Panc1 (cell line): ENCODE results near the gene ARFGEF2. TPM values are rescaled to one million over a fixed set of nuclear protein-coding genes. Genes with fewer than 3 reads are reported as not detected.

Source experiments
- ATAC-seq: fragments of 200-7000 bp; cut with Tn5 transposase; 2 replicates; pipeline ENCODE4 v1.9.1; 2020; ENCODE audit warnings: mild to moderate bottlenecking, moderate library complexity
- BruUV-seq: library from RNA; stranded (reverse); fragments of 400-500 nt; replicated peaks from 2 replicates; lab custom pipeline; 2021; lab: Mats Ljungman, UMichigan
- CTCF ChIA-PET: fragments of 300-600 bp; sonication (Branson Sonifier 250); formaldehyde crosslinking; loops from one replicate; lab custom pipeline; 2022; ENCODE audit warnings: antibody characterized with exemption; lab: Charles Lee
- POLR2A ChIA-PET: fragments of 300-600 bp; sonication (Branson Sonifier 250); formaldehyde crosslinking; loops from one replicate; lab custom pipeline; 2022; ENCODE audit warnings: antibody characterized with exemption; lab: Charles Lee
- DNase-seq: peaks from one replicate; pipeline ENCODE4 v3.0.0-alpha.2; 2010; ENCODE audit warnings: low read depth, low spot score
- H3K27ac ChIP-seq: 2 replicates; pipeline ENCODE4 v1.5.1; 2011; ENCODE audit warnings: mild to moderate bottlenecking, low read length, inconsistent platforms
- H3K27me3 ChIP-seq: fragments of 200-500 bp; sonication (Bioruptor generic); 2 replicates; pipeline ENCODE4 v1.6.0; 2014; ENCODE audit warnings: low read length, inconsistent platforms; ENCODE audit not compliant: control insufficient read depth, insufficient read depth
- H3K36me3 ChIP-seq: fragments of 200-500 bp; sonication (Bioruptor generic); 2 replicates; pipeline ENCODE4 v1.5.1; 2014; ENCODE audit warnings: inconsistent platforms, mild to moderate bottlenecking, low read length, moderate library complexity; ENCODE audit not compliant: control insufficient read depth, insufficient read depth
- H3K4me1 ChIP-seq: 2 replicates; pipeline ENCODE4 v1.5.1; 2011; ENCODE audit warnings: inconsistent platforms, mild to moderate bottlenecking, low read length, moderate library complexity; ENCODE audit not compliant: control insufficient read depth, insufficient read depth
- H3K4me3 ChIP-seq, 2 experiments: 2 replicates each; pipeline ENCODE4 v1.5.1; 2011 to 2012; ENCODE audit warnings: low read depth in 2 of 2, low read length in 2 of 2, mild to moderate bottlenecking in 2 of 2, inconsistent platforms in 1 of 2, moderate library complexity in 1 of 2
- H3K9me3 ChIP-seq: fragments of 200-500 bp; sonication (Bioruptor generic); 2 replicates; pipeline ENCODE4 v1.5.1; 2014; ENCODE audit warnings: low read depth, mild to moderate bottlenecking, inconsistent platforms, low read length, moderate library complexity; ENCODE audit not compliant: control insufficient read depth, insufficient read depth
- POLR2AphosphoS5 ChIP-seq: IDR thresholded peaks from 2 replicates; pipeline ENCODE4 v1.6.1; 2012; ENCODE audit warnings: mild to moderate bottlenecking, low read depth, low read length, moderate library complexity
- REST ChIP-seq, 2 experiments: IDR thresholded peaks; 2 replicates each; pipeline ENCODE4 v1.6.1; 2011 to 2012; ENCODE audit warnings: low read depth in 2 of 2, control low read depth in 1 of 2, low read length in 1 of 2, mild to moderate bottlenecking in 1 of 2, moderate library complexity in 1 of 2; ENCODE audit not compliant: insufficient read depth in 1 of 2
- SIN3A ChIP-seq: IDR thresholded peaks from 2 replicates; pipeline ENCODE4 v1.6.1; 2012; ENCODE audit warnings: low read depth, mild to moderate bottlenecking, low read length, moderate library complexity, borderline replicate concordance; ENCODE audit not compliant: insufficient read depth
- TCF7L2 ChIP-seq: IDR thresholded peaks from 2 replicates; pipeline ENCODE4 v1.6.1; 2011; ENCODE audit warnings: mild to moderate bottlenecking, low read depth, low read length, inconsistent platforms
- in situ Hi-C: cut with HindIII; loops from 2 replicates; pipeline ENCODE4 v1.10.0; 2016; ENCODE audit warnings: low sequenced_read_pairs, low pct_unique_long_range_greater_than_20kb
- intact Hi-C: fragments of 100-400 bp; cut with micrococcal nuclease; formaldehyde crosslinking; loops from one replicate; pipeline ENCODE4 v1.10.0; 2022; ENCODE audit not compliant: unreplicated experiment
- total RNA-seq: library from RNA; stranded (reverse); gene quantifications from one replicate; pipeline ENCODE4 v1.2.1, GENCODE V29; 2021; ENCODE audit not compliant: unreplicated experiment
- TF ChIP-seq, protein P1 (sequence below): fragments of 450-650 bp; IDR thresholded peaks from 2 replicates; pipeline ENCODE4 v1.5.1; 2017; ENCODE audit warnings: mild to moderate bottlenecking

Gene ARFGEF2
- total RNA-seq, 1 experiment from 2014 or later, result 36.6 TPM

DNA sequence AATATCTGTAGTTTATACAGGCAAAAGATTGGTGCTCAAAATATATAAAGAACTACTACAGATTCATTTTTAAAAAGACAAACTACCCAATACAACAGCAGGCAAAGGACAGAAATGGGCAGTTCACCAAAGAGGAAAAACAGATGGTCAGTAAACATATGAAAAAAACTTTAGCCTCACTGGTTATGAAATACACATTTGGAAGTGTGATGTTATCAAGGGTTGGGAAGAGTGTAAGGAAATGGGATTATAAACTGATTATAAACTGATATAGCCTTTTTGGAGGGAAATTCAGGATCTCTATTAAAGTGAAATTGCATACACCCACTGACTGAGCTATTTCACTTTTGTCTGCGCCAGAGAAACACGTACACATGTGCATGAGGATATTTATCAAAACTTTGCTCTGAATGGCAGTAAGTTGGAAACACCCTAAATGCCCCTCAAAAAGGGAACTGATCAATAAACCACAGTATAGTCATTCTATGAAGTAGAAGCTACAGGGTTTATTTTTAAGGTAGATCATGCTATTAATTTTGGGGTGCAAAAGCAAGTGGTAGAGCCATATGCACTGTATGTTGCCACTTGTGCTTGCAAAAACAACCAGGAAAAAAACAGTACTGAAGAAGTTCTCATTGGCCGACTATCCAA is 32.2 kb upstream of the ARFGEF2 start:
- no peaks in the 10 kb centered on the region for H3K36me3 ChIP-seq
- H3K27me3 ChIP-seq, result no peaks in the 10 kb centered on the region
- no peak for ATAC-seq
- ChIA-PET POLR2A (no interaction called here), CTCF (no interaction called here)
- intact Hi-C loops (no loop called here), in situ Hi-C loops (no loop called here)
- H3K4me1 ChIP-seq, result no peaks in the 10 kb centered on the region
- H3K4me3 ChIP-seq, result no peak overlapping the region
- no peak for DNase-seq
- no peak overlapping the region for H3K27ac ChIP-seq
- BruUV-seq, result no TSS peak
- H3K9me3 ChIP-seq, result no peaks in the 10 kb centered on the region
- no peak for TF ChIP-seq REST (IDR thresholded peaks at IDR 0.05; ENCODE audit: insufficient read depth in 1 of 2, low read depth in 2 of 2, low read length in 1 of 2)
- TF ChIP-seq TCF7L2, result no peak
- TF ChIP-seq SIN3A, result no peak
- TF ChIP-seq, protein P1, sequence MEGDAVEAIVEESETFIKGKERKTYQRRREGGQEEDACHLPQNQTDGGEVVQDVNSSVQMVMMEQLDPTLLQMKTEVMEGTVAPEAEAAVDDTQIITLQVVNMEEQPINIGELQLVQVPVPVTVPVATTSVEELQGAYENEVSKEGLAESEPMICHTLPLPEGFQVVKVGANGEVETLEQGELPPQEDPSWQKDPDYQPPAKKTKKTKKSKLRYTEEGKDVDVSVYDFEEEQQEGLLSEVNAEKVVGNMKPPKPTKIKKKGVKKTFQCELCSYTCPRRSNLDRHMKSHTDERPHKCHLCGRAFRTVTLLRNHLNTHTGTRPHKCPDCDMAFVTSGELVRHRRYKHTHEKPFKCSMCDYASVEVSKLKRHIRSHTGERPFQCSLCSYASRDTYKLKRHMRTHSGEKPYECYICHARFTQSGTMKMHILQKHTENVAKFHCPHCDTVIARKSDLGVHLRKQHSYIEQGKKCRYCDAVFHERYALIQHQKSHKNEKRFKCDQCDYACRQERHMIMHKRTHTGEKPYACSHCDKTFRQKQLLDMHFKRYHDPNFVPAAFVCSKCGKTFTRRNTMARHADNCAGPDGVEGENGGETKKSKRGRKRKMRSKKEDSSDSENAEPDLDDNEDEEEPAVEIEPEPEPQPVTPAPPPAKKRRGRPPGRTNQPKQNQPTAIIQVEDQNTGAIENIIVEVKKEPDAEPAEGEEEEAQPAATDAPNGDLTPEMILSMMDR, result no peak
- no peak for TF ChIP-seq POLR2AphosphoS5

DNA sequence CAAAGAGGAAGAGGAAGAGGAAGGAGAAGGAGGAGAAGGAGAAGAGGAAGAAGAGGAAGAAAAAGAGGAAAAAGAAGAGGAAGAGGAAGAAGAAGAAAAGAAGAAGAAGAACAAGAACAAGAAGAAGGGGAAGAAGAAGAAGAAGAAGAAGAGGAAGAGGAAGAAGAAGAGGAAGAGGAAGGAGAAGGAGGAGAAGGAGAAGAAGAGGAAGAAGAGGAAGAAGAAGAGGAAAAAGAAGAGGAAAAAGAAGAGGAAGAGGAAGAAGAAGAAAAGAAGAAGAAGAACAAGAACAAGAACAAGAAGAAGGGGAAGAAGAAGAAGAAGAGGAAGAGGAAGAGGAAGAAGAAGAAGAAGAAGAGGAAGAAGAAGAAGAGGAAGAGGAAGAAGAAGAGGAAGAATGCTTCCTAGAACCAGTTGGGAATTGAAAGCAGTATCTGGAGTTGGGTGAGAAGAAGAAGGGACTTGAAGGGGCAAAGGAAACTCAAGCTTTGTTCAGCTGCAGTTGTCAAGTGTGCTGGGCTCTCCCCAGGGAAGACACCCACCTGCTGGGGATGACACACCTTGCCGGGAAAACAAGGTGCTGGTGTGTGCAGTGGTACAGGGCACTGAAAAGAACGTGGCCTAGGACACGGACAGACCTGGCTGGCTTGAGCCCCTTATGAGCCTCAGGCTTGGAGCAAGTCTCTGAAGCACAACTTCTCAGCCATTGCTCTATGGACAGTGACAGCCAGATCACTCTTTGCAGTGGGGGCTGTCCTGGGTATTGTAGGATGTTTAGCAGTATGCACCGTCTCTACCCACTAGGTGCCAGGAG is 30.1 kb upstream of the ARFGEF2 start:
- intact Hi-C loops (no loop called here), in situ Hi-C loops (no loop called here)
- DNase-seq (no peak), ATAC-seq (peak; percentile 47; the same call in 1 of the 2 replicates)
- Histone ChIP-seq H3K4me1 (no peaks in the 10 kb centered on the region), H3K36me3 (no peaks in the 10 kb centered on the region), H3K9me3 (no peaks in the 10 kb centered on the region), H3K4me3 (no peak overlapping the region), H3K27me3 (no peaks in the 10 kb centered on the region), H3K27ac (no peak overlapping the region)
- TF ChIP-seq, protein P1, result no peak
- no peak for TF ChIP-seq SIN3A
- no peak for TF ChIP-seq REST (IDR thresholded peaks at IDR 0.05; ENCODE audit: insufficient read depth in 1 of 2, low read depth in 2 of 2, low read length in 1 of 2)
- TF ChIP-seq TCF7L2, result no peak
- TF ChIP-seq POLR2AphosphoS5, result no peak
- no TSS peak for BruUV-seq
- CTCF ChIA-PET, result interaction anchor here (0.6 kb wide), 1 partner anchor 11 kb away, joined by 3 read pairs; no protein-coding TSS in a partner anchor
- POLR2A ChIA-PET, result no interaction called here
